GM19438 (cell line): Measurements from ENCODE around the gene TRIM14.
"Not testable (repeated sequence)": the region's sequence is repeated elsewhere in the genome, so short reads cannot be mapped to it uniquely, and the experiment has no call there.

Experiments used
- ATAC-seq: cut with Tn5 transposase; IDR thresholded peaks from one replicate; pipeline ENCODE4 v1.9.1; 2021; ENCODE audit warnings: low read depth; ENCODE audit not compliant: unreplicated experiment

Gene TRIM14

DNA sequence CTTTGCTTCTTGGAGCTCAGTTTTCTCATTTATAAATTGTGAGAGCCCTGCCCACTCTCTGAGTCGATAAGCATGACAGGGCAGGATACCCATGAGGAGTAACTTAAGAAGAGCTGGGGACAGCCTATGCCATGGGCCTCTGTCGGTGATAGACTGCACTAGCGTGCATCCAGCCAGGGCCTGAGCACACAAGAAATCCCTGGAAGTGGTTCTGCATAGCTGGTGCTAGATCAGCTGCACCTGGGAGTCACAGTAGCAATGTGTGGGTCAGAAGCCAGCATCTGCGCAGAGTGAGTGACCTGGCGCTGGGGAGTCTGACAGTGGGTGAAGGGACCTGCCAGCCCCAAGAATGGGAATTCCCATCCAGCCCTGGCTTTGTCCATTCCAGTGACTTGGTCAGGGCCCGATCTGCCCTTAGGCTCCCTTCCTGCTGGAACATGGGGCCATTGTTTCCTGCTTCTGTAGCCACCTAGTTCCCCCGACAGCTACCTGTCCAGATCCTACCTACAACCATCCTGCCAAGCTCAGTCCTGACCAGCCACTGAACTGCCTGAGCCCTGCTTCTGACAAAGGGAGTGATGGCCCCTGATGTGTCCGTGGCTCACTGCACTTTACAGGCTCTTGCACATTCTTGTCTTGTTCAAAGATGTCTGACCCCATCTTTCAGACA is 98.4 kb downstream of the TRIM14 start:
- ATAC-seq: no peak

DNA sequence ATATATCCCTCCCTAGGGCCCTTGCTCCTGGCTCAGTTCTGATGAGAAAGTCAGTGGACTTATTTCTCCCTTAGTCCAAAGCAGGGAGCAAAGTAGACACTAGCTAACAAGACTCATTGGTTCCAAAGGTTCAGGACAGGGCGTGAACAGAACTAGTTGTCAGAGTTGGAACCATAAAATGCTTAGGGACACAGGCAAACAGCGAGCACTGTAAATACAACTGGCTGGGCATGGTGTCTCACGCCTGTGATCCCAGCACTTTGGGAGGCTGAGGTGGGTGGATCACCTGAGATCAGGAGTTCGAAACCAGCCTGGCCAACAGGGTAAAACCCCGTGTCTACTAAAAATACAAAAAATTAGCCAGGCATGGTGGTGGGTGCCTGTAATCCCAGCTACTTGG is 99.2 kb downstream of the TRIM14 start:
- not testable (repeated sequence) for ATAC-seq
